ENCODE measurements around the gene CDK3.
A peak's percentile ranks its signal among the peaks of the same experiment; 100 is the strongest.

CDK3 gene

DNA sequence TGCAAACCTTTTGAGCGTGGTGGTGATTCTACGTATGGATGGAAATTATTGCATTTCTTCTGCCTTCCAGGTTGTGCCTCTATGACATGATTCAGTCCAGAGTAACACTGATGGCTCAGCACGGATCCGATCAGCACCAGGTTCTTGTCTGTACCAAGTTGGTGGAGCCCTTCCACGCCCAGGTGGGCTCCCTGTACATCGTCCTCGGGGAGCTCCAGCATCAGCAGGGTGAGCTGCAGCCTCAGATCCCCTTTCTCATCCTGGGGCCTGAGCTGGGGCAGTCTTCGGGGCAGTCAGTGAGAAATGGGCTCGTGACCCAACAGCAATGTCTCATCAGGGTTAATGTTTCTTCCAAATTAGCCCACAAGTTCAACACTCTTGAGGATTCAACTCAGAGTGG is 9.3 kb upstream of the CDK3 start:
- no peak for DNase-seq (ENCODE audit: low read depth in 3 of 3)

DNA sequence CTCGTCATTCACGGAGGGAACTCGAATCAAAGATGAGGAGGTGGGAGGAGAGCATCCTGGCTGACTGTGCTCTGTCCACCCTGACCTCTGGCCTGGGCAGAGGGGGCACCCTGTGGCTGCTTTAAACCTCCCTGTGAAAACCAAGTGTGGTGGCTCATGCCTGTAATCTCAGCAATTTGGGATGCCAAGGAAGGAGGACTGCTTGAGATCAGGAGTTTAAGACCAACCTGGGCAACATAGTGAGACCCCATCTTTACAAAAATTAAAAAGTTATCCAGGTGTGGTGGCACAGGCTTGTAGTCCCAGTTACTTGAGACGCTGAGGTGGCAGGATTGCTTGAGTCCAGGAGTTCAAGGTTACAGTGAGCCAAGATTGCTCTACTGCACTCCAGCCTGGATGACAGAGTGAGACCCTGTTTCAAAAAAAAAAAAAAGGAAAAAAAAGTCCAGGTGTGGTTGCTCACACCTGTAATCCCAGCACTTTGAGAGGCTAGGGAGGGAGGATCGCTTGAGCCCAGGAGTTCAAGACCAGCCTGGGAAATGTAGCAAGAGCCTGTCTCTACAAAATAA is 5.8 kb upstream of the CDK3 start:
- DNase-seq (ENCODE audit: low read depth in 3 of 3), result no peak

DNA sequence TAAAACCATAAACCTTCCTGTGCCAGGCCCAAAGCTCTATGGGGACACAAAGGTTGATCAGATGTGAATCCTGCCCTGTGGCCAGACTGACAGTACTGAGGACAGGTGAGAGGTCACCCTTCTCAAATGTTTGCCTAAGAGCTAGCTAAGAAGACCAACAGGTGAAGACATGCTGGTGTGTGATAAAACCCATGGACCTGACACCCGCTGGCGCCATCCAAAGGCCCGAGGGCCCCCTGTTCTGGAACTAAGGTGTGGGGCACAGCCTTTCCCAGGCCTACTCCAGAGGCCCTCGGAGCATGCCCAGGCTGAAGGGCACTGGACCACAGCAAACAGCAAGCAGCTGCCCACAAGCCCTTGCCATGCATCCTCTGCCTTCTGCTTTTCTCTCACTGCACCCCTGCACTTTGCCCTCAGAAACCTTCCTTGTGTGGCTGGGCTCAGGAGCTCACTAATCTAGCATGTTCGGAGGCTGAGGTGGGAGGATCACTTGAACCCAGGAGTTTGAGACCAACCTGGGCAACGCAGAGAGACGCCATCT is 5.2 kb upstream of the CDK3 start:
- no peak for DNase-seq (ENCODE audit: low read depth in 3 of 3)

DNA sequence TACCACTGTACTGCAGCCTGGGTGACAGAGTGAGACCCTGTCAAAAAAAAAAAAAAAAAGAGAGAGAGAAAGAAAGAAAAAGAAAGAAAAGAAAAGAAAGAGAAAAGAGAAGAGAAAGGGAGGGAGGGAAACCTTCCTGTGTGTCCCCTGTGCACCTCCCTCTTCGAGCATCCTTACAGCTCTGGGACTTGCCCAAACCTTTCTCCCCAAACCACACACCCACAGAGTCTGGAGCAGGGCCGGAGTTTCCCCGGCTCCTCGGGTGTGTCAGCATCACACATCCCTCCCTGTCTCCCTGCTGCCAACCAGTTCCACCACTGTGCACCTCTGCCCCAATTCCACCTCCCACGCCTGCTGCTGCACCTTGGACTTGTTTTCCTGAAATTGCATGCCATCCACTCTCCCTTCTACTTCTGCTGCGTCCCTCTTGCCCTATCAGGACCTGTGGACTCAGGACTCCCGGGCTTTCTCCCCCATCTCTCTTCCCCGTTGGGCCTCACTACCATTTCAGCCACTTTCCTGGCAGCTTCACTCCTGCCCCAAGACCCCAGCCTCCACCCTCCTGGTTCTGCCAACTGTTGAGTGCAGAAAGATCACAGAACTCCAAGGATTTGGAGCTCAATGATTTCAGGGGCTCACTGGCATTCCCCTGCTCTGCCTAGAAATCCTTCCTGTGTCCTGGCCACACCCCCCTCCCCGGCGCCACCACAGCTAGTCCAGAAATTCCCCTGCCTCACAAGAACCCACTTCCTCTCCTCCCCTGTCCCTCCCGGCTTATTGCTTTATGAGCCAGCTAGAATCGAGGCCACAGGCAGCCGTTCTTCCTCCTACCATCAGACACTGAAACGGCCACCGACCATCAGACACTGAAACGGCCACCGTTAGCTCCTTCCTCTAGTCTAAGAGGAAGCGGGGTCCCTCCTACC is 3.7 kb upstream of the CDK3 start:
- peak in 2 of 3 donors; percentile 13 to 20 for DNase-seq (ENCODE audit: low read depth in 3 of 3)

DNA sequence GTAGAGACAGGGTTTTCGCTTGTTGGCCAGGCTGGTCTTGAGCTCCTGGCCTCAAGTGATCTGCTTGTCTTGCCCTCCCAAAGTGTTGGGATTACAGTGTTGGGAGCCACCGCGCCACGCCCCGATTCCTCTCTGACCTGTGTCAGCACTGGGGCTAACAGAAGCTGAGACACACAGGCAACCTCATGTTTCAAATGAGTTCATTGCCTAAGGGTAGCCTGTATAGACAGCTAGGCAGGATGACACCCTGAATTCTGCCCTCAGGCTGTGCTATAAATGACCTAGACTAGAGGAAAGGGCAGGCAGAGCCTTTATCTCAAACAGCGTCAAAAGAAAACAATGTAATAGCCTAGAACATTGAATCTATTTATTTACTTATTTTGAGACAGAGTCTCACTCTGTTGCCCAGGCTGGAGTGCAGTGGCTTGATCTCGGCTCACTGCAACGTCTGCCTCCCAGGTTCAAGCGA is 2.3 kb upstream of the CDK3 start:
- DNase-seq (ENCODE audit: low read depth in 3 of 3), result no peak

DNA sequence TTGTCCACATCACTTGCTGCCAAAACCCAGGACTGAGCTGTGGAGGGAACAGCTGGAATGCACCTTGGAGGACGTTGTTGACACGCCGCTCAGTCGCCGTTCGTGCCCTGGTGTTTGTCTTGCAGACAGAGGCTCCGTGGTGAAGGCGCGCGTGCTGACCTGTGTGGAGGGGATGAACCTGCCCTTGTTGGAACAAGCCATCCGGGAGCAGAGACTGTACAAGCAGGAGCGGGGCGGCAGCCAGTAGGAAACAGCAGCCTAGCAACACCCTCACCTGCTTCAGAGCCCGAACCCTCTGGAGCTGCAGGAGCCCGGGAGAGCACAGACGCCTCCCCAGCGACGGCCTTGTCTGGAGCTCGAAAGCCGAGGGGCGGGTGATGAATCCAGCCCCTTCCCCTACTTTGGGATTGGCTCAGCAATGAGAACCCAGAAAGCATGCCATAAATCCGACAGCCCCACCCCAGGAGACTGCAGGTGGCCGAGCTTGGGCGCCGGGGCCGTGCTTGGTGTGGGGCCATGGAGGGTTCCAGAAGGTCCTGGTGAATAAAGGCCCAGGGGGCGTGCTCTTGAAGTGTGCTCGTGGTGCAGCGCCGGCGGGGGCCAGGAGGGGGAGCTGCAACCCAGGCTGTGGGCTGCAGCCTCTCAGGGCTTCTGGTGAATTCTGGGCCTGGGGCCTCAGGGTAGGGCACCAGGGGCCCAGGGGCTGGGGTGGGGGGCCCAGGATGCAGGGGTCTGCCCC is 470 bp upstream of the CDK3 start:
- peak; percentile 39 to 66 (median 55) for DNase-seq (ENCODE audit: low read depth in 3 of 3)

DNA sequence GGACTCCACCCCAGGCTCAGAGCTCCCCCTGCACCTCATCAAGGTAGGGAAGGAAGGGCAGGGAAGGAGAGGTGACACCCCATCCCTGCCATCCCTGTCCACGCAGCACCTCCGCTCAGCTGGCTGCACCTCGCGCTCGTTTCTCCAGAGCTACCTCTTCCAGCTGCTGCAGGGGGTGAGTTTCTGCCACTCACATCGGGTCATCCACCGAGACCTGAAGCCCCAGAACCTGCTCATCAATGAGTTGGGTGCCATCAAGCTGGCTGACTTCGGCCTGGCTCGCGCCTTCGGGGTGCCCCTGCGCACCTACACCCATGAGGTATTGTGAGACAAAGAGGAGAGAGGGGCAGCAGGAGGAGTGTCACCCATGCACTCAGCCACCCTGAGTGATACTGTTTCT is 1.4 kb downstream of the CDK3 start:
- no peak for DNase-seq (ENCODE audit: low read depth in 3 of 3)

DNA sequence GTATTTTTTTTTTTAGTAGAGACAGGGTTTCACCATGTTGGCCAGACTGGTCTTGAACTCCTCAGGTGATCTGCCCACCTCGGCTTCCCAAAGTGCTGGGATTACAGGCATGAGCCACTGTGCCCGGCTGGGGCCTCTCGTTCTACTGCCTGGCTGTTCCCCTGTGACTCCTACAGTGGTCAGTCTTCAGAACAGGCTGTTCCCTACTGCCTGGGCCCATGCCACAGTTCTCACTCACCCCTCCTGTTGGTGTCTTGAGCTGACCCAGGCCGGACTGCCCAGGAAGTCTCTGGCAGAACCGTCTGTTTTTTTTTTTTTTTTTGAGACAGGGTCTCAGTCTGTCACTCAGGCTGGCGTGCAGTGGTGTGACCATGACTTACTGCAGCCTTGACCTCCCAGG is 3.3 kb downstream of the CDK3 start:
- no peak for DNase-seq (ENCODE audit: low read depth in 3 of 3)

DNA sequence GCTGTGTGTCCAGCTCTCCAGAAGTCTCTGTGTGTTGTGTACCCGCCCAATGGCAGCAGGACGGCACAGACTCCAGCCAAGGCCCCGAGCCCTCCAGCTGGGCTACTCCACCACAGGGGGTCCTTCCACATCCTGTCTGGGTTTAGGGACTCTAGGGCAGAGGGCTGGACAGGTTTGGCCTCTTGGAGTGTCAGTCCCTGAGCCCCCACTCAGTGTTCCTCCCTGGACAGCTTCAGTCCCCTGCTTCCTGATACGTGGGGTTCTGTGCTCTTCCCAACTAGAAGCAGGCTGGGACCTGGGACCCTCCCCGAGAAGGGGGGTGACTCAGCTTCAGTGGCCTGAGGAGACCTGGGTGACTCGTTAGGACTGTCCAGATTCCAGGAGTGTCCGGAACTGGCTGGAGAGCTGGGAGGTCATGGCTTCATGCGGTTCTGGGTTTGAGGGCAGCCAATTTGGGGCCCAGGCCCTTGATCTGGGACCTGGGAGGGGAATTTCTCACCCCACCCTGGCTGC is 4.2 kb downstream of the CDK3 start:
- DNase-seq (ENCODE audit: low read depth in 3 of 3), result no peak

DNA sequence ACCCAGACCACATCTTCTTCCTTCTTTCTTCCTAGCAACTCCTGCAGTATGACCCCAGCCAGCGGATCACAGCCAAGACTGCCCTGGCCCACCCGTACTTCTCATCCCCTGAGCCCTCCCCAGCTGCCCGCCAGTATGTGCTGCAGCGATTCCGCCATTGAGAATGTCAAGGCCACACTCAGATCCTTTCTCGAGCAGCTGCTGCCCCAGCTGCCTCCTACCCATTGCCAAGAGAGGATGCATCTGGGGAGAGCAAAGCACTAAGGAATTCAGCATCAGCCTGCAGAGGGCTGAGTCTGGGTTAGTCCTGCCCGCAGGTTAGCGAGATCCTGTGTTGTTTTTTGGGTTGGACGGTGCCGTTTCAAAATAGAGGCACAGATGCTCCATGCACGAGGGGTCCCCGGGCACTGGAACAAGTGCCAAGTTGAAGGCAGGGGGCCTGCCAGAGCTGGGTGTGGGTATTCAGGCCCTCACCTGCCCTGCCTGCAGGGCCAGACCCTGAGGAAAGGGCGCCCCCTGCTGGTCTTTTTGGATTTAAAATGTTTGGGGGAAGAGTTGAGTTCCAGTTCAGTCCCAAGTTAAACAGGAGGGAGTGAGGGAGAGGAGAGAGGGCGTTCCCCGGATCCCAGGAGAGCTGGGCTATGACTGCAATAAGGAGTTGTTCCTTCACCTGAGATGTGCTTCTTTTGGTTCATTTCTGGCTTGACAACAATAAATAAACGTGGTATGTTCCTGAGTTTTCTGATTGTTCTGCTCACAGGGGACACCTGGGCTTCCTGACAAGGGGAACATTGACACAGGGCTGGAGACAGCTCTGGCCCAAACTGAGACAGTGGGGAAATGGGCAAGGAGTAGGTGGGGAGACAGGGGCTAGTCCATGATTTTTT is 4.9 kb downstream of the CDK3 start:
- DNase-seq (ENCODE audit: low read depth in 3 of 3), result peak; percentile 59 to 92 (median 85)

DNA sequence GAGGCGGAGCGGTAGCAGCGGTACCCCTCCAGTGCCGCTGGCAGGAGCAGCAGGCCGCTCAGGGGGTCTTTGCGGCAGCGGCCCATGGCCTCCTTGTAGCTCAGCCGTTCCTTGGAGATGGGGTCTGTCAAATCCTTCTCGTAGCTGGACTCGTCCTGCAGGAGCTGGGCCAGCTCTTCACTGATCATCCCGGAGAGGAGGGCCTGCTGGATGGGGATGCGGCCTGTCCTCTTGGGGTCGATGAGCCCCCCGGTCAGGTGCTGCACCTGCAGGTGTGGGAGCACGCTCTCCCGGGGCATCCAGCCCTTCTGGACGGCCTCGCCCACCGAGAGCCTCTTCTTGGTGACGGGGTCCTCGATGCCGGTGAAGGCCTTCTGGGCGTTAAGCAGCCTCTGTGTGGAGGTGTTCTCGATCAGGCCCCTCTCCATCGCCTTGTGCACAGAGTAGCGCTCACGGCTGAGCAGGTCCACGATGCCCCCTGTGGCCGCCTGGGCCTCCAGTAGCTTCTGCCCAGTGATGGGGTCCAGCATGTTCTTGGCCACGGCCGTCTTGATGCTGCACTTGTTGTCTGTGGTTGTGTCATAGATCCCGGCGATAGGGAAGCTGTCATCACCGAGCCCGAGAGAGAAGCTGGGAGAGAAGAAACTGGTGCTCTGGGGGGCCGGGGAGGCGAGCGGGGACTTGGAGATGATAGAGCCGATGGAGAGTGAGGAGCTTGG is 6.6 kb downstream of the CDK3 start:
- DNase-seq (ENCODE audit: low read depth in 3 of 3), result no peak

DNA sequence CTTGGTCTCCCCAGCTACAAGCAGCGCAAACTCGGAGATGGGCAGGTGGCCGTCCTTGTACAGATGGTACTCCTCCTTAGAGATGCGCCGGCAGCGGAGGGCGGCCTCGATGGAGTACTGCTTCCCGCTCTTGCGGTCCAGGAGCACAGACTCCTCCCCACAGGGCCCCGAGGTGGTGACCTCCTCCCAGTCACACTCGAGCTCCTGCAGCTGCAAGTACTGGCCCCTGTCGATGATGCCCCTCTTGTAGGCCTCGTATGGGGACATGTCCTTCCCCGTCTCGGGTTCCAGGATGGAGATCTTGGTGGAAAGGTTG is 7.2 kb downstream of the CDK3 start:
- DNase-seq (ENCODE audit: low read depth in 3 of 3), result no peak

DNA sequence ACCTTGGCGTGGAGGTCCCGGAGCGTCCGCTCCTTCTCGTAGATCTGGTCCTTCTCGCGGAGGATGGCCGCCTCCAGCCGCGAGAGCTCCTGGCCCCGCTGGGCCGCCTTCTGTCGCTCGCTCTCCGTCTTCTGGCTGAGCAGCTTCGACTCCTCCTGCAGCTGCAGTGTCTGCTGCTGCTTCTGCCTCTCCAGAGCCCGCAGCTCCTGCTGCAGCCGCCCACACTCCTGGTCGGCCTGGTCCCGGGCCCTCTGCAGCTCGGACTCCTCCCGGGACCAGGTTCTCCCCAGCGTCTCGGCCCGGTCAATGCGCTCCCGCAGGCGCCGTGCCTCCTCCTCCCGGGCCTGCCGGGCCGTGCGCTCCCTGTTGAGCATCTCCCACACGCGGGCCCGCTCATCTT is 7.6 kb downstream of the CDK3 start:
- DNase-seq (ENCODE audit: low read depth in 3 of 3), result no peak

DNA sequence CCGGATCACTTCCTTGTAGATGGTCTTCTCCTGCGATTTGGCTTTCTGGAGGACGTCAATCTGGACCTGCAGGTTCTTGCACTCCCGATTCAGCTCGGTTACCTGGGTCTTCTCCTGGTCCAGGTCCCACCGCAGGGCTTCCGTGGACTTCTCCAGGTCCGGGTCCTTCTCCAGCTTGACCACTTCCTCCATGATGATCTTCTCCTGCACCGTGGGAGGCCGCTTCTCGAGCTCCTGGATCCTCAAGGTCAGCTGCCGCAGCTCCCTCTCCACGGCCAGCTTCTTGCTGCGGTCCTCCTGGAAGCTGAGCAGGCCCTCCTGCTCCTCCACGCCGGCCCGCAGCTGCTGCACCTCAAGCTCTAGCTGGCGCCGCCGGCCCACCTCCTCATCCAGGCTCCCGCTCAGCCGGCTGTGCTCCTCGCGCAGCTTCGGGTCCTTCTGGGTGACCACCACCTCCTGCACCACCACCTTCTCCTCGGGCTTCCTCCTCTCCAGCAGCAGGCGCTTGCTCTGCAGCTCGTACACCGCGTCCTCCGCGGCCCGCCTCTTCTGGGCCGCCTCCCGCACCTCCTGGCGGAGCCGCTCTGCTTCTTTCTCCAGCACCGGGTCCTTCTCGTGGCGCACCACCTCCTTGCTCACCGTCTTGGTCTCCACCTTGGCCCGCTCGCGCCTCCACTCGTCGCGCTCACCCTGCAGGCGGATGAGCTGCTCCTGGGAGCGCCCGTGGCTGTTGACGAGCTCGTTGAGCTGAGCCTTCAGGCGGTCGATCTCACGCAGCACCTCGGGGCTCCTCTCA is 8.2 kb downstream of the CDK3 start:
- no peak for DNase-seq (ENCODE audit: low read depth in 3 of 3)

DNA sequence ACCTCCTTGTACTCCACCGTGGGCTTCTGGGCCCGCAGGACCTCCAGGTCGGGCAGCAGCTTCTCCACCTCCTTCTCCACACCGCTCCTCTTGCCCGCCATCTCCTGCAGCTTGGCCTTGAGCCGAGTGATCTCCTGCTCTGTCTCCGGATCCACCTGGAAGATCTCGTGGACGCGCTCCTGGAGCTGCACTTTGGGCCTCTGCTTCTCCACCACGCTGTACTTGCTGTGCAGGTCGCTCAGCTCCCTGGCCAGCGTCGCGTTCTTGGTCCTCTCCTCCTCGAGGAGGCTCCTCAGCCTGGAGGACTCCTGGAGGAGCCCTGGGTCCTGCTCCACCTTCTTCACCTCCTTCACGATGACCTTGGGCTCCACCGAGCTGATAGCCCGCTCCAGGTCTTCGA is 8.8 kb downstream of the CDK3 start:
- no peak for DNase-seq (ENCODE audit: low read depth in 3 of 3)

DNA sequence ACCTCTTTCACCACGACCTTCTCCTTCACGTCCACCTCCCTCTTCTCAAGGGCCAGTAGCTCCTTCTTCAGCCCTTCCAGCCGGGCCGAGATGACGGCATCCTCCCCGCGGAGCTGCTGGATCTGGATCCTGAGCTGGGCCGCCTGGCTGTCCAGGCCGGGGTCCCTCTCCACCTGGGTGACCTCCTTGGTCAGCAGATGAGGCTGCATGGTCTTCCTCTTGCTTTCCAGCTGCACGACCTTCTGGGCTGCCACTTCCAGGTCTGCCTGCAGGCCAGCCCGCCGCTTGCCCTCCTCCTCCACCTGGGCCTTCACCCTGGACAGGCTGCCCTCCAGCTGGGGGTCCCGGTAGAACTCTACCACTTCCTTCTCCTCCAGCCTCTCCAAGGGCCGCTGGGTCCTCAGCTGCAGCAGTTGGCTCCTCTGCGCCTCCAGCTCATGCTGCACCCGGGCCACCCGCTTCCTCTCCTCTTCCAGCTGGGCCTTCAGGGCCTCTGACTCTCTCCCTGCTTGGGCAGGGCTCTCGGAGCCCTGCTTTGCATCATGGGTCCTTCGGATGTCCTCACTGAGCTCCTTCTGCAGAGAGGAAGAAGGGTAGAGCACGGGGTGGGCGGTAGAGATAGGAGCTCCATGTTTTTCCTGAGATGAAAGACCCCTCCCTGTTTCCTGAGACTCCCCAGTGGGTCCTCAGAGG is 9.5 kb downstream of the CDK3 start:
- DNase-seq (ENCODE audit: low read depth in 3 of 3), result no peak

DNA sequence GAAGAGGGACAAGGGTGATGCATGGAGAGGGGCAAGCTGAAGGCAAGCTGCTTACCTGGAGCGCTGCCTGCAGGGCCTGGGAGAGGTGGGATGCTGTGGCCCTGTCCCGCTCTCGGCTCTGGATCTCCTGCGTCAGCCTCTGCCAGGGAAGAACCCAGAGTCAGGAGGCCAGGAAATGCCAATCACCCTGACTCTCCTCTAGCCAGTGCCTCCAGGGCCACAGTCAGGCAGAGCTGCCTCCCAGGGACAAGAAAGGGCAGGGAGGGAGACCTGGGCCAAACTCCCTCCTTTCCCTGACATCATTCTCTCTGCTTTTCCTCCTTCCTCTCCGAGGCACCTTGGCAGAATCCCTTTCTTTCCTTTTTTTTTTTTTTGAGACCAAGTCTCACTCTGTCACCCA is 11.3 kb downstream of the CDK3 start:
- no peak for DNase-seq (ENCODE audit: low read depth in 3 of 3)

DNA sequence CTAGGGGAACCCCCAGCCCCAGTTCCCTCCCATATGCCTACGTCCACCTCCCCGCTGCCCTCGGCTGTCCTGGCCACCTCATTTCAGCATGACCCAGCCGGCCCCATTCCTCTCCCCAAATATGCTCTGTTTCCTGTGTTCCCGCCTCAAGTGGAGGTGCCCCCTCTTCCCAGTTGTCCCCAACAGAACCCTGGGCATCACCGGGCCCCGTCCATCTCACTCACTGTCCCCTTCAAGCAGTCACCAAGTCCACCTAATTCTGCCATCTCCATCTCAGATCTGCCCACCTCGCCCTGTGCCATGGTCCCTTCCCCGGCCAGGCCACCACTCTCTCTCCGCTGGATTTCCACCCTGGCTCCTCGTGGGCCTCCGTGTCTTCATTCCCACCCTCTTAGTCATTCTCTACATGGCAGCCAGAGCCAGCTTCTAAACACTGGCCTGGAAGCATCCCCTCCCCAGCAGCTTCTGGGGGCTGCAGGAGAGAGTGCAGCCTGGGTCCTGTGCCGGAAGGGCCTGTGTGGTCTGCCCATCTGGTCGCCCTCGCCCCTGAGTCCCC is 12.8 kb downstream of the CDK3 start:
- DNase-seq (ENCODE audit: low read depth in 3 of 3), result no peak
